ENCODE results near the gene FBLN1.
"Not testable (repeated sequence)": the region's sequence is repeated elsewhere in the genome, so short reads cannot be mapped to it uniquely, and the experiment has no call there.

The FBLN1 gene

GRCh38 chr22:45502215-45503049, at the start of gene FBLN1:
TSS of gene FBLN1 (plus strand) at chr22:45502883. CDS start at chr22:45502986, 103 bp downstream.
- no peak for DNase-seq

GRCh38 chr22:45453764-45454163, 48.9 kb upstream of the FBLN1 start:
- DNase-seq, result no peak

GRCh38 chr22:45454275-45454674, 48.4 kb upstream of the FBLN1 start:
- DNase-seq, result no peak

GRCh38 chr22:45455212-45455611, 47.5 kb upstream of the FBLN1 start:
- no peak for DNase-seq

- no peak for DNase-seq
Measured at GRCh38 chr22:45455621-45456020, 47.1 kb upstream of the FBLN1 start.

- no peak for DNase-seq
Measured at GRCh38 chr22:45456811-45457210, 45.9 kb upstream of the FBLN1 start.

GRCh38 chr22:45458532-45458931, 44.2 kb upstream of the FBLN1 start:
- no peak for DNase-seq

GRCh38 chr22:45459235-45459634, 43.4 kb upstream of the FBLN1 start:
- no peak for DNase-seq

GRCh38 chr22:45460288-45461109, 42.2 kb upstream of the FBLN1 start:
- DNase-seq, result no peak

- no peak for DNase-seq
Measured at GRCh38 chr22:45462034-45462655, 40.5 kb upstream of the FBLN1 start.

GRCh38 chr22:45463691-45464090, 39.0 kb upstream of the FBLN1 start:
- DNase-seq, result not testable (repeated sequence)

GRCh38 chr22:45465633-45466032, 37.0 kb upstream of the FBLN1 start:
- no peak for DNase-seq

- no peak for DNase-seq
Measured at GRCh38 chr22:45468872-45469271, 33.8 kb upstream of the FBLN1 start.

GRCh38 chr22:45469281-45470073, 33.2 kb upstream of the FBLN1 start:
- no peak for DNase-seq

- no peak for DNase-seq
Measured at GRCh38 chr22:45470871-45471270, 31.8 kb upstream of the FBLN1 start.

GRCh38 chr22:45472426-45472825, 30.3 kb upstream of the FBLN1 start:
- no peak for DNase-seq

- DNase-seq, result no peak
Measured at GRCh38 chr22:45473626-45474237, 29.0 kb upstream of the FBLN1 start.

GRCh38 chr22:45475063-45475747, 27.5 kb upstream of the FBLN1 start:
- no peak for DNase-seq

GRCh38 chr22:45475851-45476514, 26.7 kb upstream of the FBLN1 start:
- DNase-seq, result no peak

- no peak for DNase-seq
Measured at GRCh38 chr22:45476814-45477213, 25.9 kb upstream of the FBLN1 start.
